Stimulated activated CD8-positive, alpha-beta memory T cell treated with anti-CD3 and anti-CD28 coated beads, Interleukin-12 subunit alpha, Interleukin-12 subunit beta, amount 100 ng/mL, for 1 hour (primary cell): ENCODE data around the gene SLC16A7.
"Not testable (repeated sequence)": the region's sequence is repeated elsewhere in the genome, so short reads cannot be mapped to it uniquely, and the experiment has no call there.

Source experiments
- DNase-seq: peaks from one replicate; pipeline ENCODE4 v3.0.0-alpha.2; 2020; ENCODE audit warnings: low read depth

The SLC16A7 gene, protein sequence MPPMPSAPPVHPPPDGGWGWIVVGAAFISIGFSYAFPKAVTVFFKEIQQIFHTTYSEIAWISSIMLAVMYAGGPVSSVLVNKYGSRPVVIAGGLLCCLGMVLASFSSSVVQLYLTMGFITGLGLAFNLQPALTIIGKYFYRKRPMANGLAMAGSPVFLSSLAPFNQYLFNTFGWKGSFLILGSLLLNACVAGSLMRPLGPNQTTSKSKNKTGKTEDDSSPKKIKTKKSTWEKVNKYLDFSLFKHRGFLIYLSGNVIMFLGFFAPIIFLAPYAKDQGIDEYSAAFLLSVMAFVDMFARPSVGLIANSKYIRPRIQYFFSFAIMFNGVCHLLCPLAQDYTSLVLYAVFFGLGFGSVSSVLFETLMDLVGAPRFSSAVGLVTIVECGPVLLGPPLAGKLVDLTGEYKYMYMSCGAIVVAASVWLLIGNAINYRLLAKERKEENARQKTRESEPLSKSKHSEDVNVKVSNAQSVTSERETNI

GRCh38 chr12:59595883-59596540 lies at the start of gene SLC16A7:
Gene SLC16A7, plus strand, starts transcription at chr12:59596029. Its CDS starts 108,773 bp downstream, at chr12:59704802.
- peak; percentile 75 for DNase-seq

GRCh38 chr12:59548930-59549329 lies 46.9 kb upstream of the SLC16A7 start:
- no peak for DNase-seq

- DNase-seq = no peak
These were observed 36.1 kb upstream of the SLC16A7 start for GRCh38 chr12:59559696-59560095.

- no peak for DNase-seq
These were observed 25.7 kb upstream of the SLC16A7 start for GRCh38 chr12:59570145-59570544.

DNA sequence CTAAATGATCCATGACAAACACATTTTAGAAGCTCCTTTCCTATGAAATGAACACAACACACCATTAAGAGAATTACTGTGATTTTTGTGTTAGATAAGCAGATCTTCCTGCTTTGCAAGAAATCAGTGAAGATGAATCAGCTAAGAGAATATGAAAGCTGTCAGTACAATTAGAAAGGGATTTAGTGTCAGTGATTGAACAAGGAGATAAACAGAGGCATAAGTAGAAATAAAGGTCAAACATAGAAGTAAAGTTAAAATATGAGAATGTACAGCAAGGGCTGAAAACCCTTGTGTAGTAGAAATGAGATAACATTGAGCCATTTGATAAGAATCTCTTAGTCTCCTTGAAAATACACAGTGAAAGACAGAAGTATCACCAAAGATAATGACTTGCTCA lies 21.4 kb upstream of the SLC16A7 start:
- DNase-seq = no peak

GRCh38 chr12:59575826-59576225 lies 20.0 kb upstream of the SLC16A7 start:
- no peak for DNase-seq

DNA sequence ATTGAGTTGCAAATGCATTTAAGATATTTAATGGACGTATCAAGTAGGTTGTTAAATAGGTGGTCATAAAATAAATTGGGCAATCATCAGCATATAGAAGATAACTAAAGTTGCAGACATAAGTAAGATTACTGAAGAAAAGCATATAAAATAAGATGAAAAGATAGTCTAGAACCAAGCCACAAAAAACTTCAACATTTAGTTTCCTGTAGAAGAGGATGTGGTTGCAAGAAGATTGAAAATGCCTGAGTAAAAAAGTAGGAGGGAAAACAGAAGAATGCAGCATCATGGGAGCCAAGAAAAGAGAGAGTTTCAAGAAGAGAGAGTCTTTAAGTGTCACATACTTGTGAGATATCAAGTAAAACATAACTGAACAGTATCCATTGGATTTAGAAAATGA lies 17.6 kb upstream of the SLC16A7 start:
- no peak for DNase-seq

GRCh38 chr12:59579631-59580030 lies 16.2 kb upstream of the SLC16A7 start:
- no peak for DNase-seq

- no peak for DNase-seq
These were observed 15.8 kb upstream of the SLC16A7 start for GRCh38 chr12:59580050-59580449.

DNA sequence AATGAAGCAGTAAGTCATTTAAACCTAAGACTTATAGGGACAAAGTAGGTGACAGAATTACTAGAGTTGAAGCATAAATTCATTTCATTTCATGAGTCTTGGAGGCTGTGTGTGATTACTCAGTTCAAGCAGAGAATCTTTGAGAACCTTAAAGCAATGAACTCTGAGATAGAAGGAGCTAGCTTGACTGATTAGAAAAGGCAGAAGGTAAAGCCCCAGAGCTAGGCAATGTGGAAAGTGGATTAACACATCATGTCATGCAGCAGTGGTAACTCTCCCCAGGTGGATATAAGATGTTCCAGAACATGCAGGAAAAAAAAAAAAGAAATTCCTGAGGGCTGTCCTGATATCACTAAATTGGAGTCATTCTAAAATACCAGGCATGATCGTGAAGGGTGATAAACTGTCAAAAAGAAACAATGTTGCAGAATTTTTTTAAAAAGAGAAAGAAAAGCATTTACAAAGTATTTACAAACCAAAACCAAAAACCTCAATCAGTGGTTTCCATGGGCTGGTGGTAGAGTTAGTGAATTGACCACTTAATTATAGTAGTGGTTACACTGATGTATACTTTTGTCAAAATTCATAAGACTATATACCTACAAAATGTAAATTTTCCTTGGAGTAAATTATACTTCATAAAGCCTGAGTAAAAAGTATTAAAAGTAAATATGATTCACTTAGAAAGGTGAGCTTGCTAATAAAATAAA lies 12.7 kb upstream of the SLC16A7 start:
- no peak for DNase-seq

GRCh38 chr12:59587710-59588109 lies 8.1 kb upstream of the SLC16A7 start:
- DNase-seq = no peak

DNA sequence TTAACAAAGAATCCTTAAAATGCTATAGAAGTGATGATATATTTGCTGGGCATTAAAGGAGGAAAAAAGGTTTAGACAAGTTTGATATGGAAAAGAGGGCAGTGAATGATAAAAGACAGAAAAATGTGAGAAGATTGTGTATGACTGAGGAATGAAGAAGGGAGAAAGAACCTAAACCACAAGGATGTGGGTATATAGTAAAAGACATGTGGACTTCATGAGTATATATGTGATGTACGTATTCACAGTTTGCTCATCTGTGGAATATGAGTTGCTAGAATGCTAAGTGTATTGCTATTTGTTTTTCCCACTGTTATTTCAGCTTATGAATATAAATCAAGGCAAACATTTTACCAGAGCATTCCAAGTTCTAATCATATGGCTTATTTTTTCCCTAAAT lies 2.1 kb upstream of the SLC16A7 start:
- no peak for DNase-seq

DNA sequence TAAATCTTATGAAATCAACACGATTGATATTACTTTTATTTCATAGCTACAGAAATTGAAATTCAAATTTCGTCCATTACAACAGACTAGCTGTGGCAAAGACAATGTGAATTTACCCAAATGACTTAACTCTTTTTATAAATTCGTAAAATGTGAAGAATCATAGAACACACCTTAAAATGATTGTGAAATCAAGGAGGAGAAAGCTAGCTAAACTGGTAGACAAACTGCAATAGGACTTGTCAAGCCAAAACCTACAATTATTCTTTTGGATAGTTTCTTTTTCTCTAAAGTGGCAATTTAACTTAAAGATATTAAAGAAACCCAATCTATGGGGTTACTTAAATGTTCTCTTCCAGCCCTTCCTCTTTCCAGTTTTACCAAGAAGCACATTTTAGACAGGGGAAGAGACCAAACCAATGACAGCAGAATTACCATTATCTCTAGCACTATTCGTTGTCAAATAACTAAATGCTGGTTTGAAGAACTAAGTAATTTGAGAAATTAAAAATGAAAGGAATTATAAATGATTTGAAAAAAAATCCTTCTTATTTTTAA lies 807 bp upstream of the SLC16A7 start:
- DNase-seq = no peak

DNA sequence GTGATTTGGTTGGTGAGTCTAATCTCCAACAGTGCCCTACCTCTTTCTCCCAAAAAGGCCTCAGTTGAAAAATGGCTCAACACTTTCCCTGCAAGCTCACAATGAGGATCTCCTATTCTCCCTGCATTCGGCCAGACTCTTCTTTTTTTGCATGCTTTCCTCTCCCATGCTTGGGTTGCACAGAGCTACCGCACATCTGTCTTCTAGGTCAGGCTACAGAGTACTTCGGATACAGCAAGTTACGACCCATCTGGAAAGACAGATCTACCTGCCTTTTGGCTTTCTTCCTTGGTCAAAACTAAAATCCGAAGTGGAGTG lies 305 bp upstream of the SLC16A7 start:
- DNase-seq = no peak

DNA sequence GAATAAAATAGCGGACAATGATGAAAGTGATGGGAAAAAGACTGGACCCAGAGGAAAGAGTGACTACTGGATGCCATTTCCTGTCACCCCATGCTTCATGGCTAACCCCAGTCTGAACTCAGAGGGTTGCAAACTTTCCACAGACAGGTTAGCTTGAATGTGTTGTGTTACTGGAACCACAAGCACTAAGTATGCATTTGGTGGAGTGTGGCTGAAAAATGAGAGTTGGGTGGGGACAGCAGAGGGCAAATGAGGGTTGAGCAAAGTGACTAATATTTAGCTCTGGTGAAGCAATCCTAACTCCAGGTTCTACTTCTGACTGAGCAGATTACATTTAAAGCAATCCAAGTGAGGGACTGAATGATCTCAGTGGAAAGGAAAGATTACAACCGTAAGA lies 1.6 kb downstream of the SLC16A7 start:
- peak; percentile 43 for DNase-seq

DNA sequence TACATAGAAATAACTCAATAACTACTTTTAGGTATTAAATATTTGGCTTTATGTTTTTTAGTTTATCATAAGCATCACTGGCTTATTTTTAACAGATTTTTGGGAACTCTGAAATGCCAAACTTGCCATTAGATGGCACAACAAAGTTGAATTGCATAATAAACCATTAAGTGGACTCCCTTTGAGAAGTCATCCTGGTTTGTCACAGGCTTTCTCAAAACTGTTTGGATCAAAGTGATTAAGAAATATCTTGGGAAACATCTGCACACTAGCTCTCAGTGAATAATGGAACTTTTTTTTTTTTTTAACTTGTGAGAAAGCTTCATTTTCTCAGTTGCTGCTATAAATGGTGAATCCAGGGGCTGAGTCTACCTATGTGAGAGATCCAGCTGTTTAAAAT lies 4.3 kb downstream of the SLC16A7 start:
- DNase-seq = no peak

DNA sequence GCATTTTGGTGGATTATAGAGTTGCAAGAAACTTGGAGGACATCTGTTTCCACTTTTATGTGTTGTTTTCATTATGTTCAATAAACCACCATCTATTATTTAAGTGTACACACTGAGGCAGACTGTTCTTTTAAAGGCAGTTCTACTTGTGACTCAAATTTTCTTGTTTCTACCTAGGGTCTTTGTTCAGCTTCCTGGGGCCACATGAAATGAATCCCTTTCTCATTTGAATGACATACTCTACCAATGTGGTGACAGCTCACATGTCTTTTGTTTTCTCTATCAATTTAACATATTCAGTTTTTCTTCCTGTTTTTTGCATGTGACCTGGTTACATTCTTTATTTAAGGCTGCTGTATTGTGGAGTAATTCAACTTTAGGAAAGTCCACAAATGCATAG lies 7.9 kb downstream of the SLC16A7 start:
- DNase-seq = no peak

- DNase-seq = not testable (repeated sequence)
These were observed 17.1 kb downstream of the SLC16A7 start for GRCh38 chr12:59612823-59613434.

DNA sequence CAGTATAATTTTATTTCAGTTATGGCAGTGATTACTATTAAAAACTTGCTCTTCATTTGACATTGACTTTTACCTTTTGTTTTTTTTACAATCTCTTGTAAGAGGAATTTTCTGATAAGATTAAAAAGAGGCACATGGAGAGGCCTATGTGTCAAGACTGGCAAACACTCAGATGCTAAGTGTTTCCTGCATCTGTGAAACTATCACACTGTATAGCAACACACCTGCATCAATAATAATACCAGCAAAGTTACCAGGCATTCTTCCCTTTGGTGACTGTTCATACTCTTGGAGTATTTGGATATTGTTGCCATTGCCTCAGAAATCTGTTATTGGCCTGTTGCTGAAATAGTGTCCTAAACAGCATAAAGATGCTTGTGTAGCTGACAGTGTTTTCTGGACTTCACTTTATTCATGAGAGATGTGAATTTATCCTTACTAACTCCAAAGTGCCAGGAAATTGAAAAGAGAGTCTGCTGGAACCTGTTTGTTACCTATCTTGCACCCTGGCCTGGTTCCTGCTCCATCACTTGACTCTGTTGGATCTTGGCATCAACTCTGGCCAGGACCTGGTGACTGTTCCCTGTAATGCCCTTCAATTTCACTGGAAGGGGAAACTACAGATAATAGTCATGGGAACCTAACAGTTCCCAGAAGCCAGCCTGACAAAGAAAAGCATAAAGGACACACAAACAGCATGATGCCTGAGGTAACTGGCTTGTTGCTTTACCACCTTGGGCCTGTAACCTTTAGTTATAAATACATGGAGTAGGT lies 19.8 kb downstream of the SLC16A7 start:
- no peak for DNase-seq

DNA sequence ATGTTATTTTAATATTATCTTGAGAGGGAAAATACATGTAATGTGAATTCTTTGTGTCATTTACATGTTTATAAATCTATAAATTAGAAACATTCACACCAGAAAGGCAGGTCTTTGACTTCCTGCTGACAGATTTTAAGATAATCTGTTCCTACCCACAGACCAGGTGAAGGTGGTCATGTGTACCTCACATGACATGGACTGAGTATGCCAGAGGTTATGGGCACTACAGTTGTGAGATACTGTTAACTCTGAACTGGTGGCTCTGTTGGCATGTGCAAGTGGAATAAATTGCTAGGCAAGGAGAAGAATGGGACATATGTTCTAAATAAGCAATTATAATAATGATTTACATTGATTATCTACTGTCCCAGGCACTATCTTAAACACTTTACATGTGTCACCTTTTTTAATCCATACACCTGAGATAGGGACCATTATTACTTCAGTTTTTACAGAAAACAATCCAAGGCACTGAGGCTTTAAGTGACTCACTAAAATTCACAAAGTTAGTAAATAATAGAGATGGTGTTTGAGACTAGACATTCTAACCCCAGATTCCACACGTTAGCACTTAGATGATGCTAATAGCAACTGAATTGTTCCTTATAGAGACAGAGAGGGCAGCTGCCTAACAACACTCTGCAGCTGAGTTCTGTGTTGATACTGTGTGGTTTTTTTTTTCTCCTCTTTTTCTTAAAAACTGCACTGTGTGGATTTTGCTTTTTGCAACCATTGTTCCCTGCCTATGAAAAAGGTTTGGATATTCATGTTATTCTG lies 23.8 kb downstream of the SLC16A7 start:
- no peak for DNase-seq

- DNase-seq = no peak
These were observed 24.5 kb downstream of the SLC16A7 start for GRCh38 chr12:59620326-59620725.
